HG03457 (cell line): ENCODE measurements around the gene TSKS.

Experiments used
- ATAC-seq: cut with Tn5 transposase; IDR thresholded peaks from one replicate; pipeline ENCODE4 v1.9.1; 2021; ENCODE audit warnings: moderate number of reproducible peaks; ENCODE audit not compliant: unreplicated experiment

Gene TSKS

GRCh38 chr19:49763230-49763629 lies at the start of gene TSKS:
TSS of gene TSKS (minus strand) at chr19:49763306. CDS start at chr19:49763247, 59 bp downstream.
- ATAC-seq = no peak

GRCh38 chr19:49812452-49812996 lies 49.4 kb upstream of the TSKS start:
- ATAC-seq = no peak

DNA sequence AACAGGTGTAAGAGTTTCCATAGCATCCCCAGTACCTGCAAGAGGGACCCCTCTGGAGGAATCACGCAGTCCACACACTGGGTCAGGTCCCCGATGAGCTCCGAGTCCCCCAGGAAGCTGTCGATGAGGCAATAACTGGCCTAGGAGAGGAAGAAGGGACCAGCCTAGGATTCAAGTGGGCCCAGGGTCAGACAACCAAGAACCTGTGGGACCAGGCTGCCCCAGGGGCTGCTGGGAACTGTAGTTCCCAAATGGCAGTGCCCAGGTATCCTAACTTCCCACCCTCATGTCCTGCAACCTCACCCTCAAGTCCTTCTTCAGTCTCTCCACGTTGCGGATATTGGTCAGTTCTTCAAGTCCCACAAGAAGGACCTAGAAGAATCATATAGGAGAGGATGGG lies 48.2 kb upstream of the TSKS start:
- ATAC-seq = no peak

GRCh38 chr19:49809941-49810389 lies 46.9 kb upstream of the TSKS start:
- no peak for ATAC-seq

DNA sequence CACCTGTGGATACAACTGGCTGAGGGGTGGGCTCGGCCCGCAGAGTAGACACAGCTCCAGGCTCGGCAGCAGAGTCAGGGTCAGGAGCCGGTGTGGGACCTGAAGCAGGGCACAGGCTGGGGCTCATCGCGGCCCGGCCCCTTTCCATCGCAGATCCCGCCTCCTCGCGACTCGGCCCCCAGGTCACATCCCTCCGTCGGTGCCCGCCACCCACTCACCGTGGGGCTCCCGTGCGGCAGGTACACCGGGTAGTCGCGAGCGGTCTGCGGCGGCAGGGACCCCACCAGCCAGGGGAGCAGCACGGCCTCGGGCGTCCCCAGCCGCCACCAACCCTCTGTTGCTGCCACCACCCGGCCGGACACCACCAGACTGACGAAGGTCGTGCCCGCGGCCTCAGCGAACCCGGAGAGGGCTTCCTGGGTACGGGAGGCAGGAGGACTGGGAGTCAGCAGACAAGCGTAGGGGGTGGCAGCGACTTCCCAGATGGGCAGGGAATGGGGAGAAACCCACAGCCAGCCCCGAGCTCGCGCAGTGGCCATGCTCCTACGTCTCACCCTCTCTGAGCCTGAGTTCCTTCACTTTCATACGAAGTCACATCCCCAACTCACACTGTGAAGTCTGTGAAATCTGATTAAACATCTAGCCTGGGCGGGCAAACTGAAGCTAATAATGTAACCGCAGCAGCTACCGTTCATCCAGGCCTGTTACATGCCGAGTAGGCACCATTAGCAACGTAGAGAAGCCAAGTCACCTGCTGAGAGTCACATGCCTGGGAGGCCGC lies 46.2 kb upstream of the TSKS start:
- ATAC-seq = no peak

- no peak for ATAC-seq
Observed at GRCh38 chr19:49808711-49809159, 45.6 kb upstream of the TSKS start.

DNA sequence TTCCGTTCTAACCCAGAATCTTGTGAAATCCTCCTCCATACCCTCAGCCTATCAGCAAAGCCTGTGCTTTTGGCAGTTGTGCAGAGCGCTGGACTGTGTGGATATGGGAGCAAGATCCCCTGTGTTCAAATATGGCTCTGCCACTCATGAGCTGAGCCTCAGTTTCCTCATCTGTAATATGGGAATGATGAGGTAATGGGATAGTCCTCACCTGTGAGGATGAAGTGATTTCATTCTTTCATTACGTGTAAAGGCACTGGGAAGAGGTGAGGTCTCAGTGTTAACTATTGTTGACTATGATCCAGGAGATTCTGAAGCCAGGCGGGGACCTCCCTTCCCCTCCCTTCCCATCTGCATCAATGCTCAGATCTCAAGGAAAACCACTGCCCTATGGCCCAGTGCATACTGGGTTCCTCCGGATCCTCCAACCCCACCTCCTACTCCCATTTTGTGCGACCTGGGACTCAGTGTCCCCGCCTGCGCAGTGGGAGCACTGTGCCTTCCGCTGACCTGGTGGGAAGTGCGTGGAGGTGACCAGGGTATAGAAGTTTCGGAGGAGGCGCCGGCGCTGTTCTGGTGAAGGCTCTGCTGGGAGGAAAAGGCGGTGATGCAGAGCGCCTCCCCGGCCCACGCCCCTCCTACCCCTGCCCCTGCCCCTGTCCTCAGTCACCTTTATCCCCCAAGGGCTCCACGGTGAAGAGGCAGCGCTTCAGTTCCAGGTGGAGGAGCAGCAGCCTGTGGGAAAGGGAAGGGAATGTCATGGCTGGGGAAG lies 45.0 kb upstream of the TSKS start:
- ATAC-seq = no peak

DNA sequence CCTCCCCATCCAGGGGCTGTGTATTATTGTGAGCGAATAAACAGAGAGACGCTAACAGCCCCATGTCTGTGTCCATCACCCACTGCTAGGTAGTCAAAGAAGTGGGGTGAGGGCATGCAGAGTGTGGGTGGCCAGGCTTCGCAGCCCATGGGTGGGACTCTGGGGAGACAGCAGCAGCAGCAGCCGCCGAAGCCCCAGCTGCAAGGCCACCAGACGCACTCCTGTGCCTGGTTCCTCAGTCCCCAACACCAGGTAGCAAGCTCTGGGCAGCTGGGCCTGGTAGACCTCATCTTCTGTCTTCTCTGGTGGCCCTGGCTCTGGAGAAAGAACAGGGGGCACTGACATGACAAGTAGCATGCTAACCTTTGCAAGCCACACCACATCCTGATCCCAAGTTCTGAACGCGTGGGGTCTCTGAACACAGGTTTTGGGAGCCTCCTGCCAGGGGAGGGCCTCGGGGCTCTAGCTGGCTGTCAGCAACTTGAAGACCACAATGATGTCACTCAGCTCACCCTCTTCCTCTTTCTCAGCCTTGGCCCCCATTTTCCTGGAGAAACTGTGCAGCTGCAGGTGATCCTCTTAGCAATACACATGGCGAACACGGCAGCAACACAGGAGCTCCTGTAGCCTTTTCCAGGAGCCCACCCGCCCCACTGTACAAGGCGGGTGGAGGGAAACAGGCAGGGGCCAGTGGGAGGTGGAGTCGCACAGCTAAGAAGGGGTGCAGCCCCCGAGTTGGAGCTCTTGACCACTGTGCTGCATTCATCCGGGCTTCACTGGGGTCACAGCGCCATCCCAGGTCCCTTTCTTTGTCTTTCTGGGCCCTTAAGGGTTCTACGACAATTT lies 44.2 kb upstream of the TSKS start:
- ATAC-seq = no peak

GRCh38 chr19:49806620-49806959 lies 43.5 kb upstream of the TSKS start:
- ATAC-seq = no peak

DNA sequence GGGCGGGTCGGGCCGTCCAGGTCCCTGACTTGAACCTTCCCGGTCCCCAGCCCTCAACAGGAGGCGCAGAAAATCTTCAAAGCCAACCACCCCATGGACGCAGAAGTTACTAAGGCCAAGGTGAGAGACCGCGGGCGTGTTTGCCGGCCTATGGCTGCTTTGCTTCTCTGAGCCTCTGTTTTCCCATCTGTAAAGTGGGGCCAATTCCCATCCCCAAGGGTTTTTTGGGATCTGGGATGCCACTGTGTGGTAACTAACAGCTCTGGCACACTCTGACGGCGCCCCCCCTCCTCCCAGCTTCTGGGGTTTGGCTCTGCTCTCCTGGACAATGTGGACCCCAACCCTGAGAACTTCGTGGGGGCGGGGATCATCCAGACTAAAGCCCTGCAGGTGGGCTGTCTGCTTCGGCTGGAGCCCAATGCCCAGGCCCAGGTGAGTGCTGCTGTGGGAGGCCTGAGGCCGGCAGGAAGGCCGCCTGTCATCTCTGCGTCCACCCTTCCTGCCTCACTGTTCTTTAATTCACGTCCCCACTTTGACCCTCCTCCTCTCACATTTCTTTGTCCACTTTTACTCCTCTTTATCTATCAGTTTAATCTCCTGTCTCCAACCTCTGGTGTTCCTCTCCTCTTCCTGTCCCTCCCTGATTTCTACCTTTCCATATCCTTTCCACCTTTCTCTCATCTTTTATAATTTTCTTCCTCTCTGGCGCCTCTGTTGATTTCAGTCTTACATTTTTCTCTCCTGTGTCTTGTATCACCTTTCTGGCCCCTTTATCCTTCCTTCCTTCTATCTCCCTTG lies 42.9 kb upstream of the TSKS start:
- ATAC-seq = no peak

DNA sequence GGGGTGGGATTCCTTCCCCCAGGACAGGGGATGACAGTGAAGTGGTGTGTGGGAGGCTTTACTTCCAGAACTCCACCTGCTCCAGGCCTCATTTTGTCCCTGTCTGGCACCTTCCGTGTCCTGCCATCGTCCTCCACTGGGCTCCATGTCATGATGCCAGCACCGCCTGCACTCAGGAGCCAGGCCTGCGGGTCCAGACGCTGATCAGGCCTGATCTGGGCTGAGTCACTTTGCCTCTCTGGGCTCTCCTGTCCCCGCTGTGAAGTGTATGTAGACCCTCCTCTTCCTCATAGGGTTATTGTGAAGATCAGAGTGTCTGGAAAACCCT lies 40.4 kb upstream of the TSKS start:
- ATAC-seq = no peak

- ATAC-seq = no peak
Observed at GRCh38 chr19:49802836-49803528, 39.9 kb upstream of the TSKS start.

- no peak for ATAC-seq
Observed at GRCh38 chr19:49801966-49802661, 39.0 kb upstream of the TSKS start.

DNA sequence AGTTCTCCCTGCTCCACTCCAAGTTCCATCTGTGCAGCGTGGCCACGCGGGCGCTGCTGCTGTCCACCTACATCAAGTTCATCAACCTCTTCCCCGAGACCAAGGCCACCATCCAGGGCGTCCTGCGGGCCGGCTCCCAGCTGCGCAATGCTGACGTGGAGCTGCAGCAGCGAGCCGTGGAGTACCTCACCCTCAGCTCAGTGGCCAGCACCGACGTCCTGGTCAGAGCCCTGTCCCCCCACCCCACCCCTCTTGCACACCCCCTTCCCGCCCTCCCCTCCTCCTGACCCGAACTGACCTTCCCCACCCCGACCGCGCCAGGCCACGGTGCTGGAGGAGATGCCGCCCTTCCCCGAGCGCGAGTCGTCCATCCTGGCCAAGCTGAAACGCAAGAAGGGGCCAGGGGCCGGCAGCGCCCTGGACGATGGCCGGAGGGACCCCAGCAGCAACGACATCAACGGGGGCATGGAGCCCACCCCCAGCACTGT lies 38.3 kb upstream of the TSKS start:
- ATAC-seq = no peak

GRCh38 chr19:49800771-49801170 lies 37.7 kb upstream of the TSKS start:
- no peak for ATAC-seq

DNA sequence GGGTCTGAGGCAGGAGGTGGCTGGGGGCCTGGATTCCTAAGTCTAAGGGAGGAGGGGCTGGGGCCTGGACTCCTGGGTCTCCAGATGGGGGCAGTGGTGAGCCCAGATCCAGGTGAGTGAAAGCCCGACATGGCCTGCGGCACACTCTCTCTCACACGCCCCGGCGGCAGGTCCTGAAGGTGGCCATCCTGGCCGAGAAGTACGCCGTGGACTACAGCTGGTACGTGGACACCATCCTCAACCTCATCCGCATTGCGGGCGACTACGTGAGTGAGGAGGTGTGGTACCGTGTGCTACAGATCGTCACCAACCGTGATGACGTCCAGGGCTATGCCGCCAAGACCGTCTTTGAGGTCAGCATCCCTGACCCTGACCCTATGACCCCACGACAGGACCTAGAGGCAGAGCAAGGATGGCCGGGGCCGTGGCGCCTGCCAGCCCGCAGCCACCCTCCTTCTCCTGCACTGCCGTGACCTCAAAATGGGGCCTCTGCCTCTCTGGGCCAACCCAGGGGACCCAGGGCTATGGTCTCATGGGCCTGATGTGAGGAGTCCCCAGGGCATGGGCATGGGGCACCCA lies 36.8 kb upstream of the TSKS start:
- ATAC-seq = no peak

DNA sequence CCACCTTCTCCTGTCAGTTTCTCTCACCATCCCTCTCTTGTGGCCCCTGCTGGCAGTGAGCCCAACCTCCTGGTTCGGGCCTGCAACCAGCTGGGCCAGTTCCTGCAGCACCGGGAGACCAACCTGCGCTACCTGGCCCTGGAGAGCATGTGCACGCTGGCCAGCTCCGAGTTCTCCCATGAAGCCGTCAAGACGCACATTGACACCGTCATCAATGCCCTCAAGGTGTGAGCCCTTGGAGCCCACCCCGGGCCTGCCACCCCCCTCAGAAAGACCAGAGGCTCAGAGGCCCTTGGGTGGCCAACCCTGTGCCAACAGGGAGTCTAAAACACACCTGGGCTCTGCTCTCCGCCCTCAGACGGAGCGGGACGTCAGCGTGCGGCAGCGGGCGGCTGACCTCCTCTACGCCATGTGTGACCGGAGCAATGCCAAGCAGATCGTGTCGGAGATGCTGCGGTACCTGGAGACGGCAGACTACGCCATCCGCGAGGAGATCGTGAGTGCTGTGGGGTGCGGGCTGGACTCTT lies 36.2 kb upstream of the TSKS start:
- no peak for ATAC-seq

- ATAC-seq = no peak
Observed at GRCh38 chr19:49798574-49798973, 35.5 kb upstream of the TSKS start.
